ENCODE data around the gene ADIRF.

ADIRF gene

DNA sequence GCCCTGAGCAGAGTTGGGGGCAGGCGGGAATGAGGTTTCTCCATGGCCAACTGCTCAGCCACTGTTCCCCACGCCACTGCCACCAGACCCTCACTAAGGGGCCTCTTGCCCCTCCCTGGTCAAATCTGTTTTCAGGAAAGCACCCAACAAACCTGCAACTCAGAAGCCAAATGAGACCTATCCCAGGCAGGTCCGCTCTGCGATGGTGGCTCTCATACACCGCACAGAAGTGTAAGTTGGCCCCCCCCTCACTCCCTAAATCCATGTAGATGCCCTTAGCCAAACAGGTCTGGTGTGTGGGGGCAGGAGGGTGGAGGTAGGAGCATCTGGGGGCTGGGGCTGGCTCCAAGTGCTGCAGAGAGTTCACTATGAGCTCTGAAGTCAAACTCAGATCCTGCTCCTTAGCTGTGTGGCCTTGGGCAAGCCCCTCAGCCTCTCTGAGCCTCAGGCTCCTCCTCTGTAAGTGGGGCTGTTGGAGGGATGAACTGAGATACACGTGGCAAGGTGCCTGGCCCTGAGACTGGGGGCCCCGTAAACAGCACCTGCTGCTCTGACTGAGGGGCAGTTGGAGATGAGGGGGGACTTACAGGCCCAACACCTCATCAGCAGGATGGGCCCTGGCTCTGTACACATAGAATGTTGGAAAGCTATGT lies 12.0 kb upstream of the ADIRF start:
- no peak overlapping the region for H3K27ac ChIP-seq
- TF ChIP-seq, protein P1, sequence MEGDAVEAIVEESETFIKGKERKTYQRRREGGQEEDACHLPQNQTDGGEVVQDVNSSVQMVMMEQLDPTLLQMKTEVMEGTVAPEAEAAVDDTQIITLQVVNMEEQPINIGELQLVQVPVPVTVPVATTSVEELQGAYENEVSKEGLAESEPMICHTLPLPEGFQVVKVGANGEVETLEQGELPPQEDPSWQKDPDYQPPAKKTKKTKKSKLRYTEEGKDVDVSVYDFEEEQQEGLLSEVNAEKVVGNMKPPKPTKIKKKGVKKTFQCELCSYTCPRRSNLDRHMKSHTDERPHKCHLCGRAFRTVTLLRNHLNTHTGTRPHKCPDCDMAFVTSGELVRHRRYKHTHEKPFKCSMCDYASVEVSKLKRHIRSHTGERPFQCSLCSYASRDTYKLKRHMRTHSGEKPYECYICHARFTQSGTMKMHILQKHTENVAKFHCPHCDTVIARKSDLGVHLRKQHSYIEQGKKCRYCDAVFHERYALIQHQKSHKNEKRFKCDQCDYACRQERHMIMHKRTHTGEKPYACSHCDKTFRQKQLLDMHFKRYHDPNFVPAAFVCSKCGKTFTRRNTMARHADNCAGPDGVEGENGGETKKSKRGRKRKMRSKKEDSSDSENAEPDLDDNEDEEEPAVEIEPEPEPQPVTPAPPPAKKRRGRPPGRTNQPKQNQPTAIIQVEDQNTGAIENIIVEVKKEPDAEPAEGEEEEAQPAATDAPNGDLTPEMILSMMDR (conservative IDR thresholded peaks at IDR 0.05): no peak

DNA sequence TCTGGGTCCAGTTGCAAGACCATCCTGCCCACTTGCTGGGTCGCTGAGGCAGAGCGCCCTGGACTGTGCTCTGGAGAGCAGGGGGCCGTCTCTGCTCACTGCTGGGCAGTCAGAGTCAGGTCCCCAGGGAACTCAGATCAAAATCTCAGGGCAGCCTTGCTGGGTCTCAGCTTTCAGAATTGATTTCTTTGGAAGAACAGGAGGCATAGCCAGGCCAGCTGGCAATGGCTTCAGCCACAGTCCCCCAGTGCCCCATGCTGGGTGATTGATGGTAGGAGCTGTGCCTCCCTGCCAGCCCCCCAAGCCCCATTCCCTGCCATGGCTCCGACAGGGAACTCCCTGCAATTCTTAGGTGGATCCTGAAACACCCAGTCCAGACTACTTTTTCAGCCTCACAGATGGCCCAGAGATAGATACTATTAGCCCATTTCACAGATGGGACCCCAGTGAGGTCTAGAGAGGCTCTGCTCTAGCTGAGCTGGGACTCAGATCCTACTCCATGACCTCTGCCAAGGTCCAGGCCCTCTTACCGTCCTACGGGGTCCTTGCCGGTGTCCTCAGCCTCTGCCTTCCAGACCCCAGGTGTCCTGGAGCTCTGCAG lies 11.3 kb upstream of the ADIRF start:
- no peak overlapping the region for H3K27ac ChIP-seq
- TF ChIP-seq, protein P1 (conservative IDR thresholded peaks at IDR 0.05): no peak

DNA sequence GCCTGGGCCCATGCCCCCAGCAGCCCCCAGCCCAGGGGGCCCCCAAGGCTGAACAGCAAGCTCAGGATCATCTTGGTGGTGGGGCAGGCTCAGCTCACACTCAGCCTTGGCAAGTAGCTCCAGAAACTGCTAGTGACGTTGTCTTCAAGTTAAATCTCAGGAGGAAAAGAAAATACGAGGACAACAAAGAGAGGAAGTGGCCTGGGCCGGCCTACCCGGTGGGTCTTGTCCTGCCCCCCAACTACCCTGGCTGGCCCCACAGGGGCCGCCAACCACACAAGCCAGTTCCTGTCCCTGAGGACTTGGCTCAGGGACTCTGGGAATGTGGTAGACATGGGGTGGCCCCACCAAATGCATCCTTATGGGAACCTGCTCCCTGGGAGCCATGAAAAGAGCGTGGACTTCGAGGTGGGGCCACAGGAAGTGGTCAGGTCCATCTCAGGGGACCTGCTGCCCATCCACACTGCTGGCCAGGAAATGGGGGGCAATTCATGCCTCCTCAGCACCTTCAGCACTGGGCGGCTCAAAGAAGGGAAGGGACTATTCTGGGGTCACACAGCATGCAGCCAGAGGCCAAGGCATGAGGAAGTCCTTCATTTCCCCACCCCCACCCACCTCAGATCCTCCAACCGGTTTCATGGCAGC lies 10.7 kb upstream of the ADIRF start, which contains the start of gene MMRN2:
Gene MMRN2 (minus strand): TSS at position 145 of the 645 bp plus-strand sequence. CDS start 74 bp downstream, at position 71.
- H3K27ac ChIP-seq: peak within 1 kb of the TSS; percentile 25; the same call in 1 of the 2 replicates
- TF ChIP-seq, protein P1 (conservative IDR thresholded peaks at IDR 0.05): no peak

DNA sequence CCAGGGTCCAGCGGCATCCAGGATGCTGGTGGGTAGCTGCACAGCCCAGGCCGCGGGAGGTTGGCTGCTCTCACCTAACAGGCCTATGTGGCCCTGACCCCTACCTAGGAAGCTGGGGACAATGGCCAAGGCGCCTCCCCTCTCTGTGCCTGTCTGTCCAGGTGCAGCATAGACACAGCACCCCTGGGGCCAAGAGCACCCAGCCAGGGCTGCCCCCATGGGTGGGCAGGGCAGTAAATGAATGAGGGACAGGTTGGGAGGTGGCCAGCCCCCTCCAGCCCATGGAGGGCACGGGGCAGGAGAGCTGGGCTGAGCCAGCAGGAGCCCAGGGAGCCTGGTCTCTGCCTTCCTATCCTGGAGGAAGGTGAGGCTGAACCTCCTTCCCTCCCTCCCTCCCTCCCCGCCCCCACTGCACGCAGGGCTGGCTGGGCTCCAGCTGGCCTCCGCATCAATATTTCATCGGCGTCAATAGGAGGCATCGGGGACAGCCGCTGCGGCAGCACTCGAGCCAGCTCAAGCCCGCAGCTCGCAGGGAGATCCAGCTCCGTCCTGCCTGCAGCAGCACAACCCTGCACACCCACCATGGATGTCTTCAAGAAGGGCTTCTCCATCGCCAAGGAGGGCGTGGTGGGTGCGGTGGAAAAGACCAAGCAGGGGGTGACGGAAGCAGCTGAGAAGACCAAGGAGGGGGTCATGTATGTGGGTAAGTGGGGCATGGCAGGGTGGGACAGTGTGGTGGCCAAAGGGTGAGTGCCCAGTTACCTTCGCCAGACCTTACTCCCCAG lies 10.0 kb upstream of the ADIRF start, which contains the start of gene SNCG:
Gene SNCG (plus strand): TSS at position 484 of the 785 bp plus-strand sequence. CDS start 99 bp downstream, at position 583.
- TF ChIP-seq, protein P1 (conservative IDR thresholded peaks at IDR 0.05): no peak
- peak within 1 kb of the TSS; percentile 25; the same call in 1 of the 2 replicates for H3K27ac ChIP-seq

DNA sequence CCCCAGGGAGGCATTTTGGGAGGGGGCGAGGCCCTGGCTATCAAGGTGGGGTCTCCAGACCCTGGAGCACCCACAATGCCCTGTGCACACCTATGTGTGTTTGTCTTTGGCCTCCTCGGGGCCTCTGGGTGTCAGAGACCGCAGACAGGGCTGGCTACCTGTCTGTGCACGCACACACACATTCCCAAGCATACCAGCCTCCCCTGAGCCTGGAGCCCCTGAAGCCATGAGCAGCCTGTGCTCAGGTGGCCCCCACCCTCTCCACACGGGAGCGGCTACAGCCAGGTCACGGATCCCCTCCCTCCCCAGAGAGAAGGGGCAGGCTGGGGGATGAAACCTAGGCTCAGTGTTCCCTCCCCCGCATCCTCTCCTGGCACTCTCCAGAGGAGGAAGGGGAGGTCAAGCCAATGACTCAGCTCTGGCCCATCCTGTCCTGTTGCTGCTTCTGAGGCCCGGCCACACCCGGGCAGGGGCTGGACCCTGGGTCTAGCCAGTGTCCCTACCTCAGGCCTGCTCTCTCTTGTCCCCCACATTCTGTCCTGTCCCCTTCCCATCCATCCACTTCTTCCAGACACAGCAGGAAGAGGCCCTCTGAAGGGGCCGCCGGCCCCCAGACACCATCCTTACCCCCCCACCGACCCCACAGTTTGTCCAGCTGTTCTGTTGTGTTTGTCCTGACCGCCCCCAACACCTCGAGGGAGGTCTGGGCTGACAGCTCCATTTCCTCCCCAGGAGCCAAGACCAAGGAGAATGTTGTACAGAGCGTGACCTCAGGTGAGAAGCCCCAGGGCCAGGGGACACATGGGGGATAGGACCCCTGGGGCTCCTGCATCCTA lies 9.2 kb upstream of the ADIRF start:
- TF ChIP-seq, protein P1 (conservative IDR thresholded peaks at IDR 0.05): no peak
- H3K27ac ChIP-seq: peak overlapping the region; percentile 25; the same call in 1 of the 2 replicates

DNA sequence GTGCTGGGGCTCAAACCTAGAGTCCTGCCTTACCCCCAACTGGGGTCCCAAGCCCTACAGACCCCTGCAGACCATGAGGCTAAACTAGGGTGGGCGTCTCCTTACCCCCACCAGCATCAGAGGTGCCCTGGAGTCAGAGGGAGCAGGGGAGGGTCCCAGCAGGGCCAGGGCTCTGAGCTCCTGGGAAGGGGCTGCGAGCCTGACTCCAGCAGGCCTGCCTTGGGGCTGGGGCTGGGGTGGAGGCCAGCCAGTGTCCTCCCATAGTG lies 8.6 kb upstream of the ADIRF start:
- peak overlapping the region; percentile 25; the same call in 1 of the 2 replicates for H3K27ac ChIP-seq
- TF ChIP-seq, protein P1 (conservative IDR thresholded peaks at IDR 0.05): no peak
